Esophagus muscularis mucosa (tissue), 4 donors: ENCODE data around the gene WDHD1. TPM values are rescaled to one million over a fixed set of nuclear protein-coding genes. Genes with fewer than 3 reads are reported as not detected.
"Not testable (repeated sequence)": the region's sequence is repeated elsewhere in the genome, so short reads cannot be mapped to it uniquely, and the experiment has no call there.

Experiments
- DNase-seq: peaks from one replicate; pipeline ENCODE4 v3.0.0-alpha.2; 2017; ENCODE audit errors: extremely low spot score
- H3K27ac ChIP-seq, 4 donors: fragments of 200-600 bp; sonication (generic); replicated peaks in 1 of 4; 1 replicate in 3 of 4; 2 replicates in 1 of 4; pipeline ENCODE4 v1.5.1; 2016 to 2019; ENCODE audit warnings: mild to moderate bottlenecking in 1 of 4
- H3K27me3 ChIP-seq, 4 donors: fragments of 200-600 bp; sonication (generic); one replicate each; pipeline versions ENCODE4 v1.5.1 to v1.6.0; 2016 to 2019
- H3K36me3 ChIP-seq, 4 donors: fragments of 200-600 bp; sonication (generic); one replicate each; pipeline ENCODE4 v1.5.1; 2016 to 2019
- H3K4me1 ChIP-seq, 4 donors: fragments of 200-600 bp; sonication (generic); one replicate each; pipeline ENCODE4 v1.5.1; 2016 to 2019
- H3K4me3 ChIP-seq, 4 donors: fragments of 200-600 bp; sonication (generic); 1 replicate in 2 of 4; 2 replicates in 2 of 4; pipeline ENCODE4 v1.5.1; 2016 to 2019; ENCODE audit warnings: mild to moderate bottlenecking in 4 of 4, moderate library complexity in 1 of 4
- H3K9me3 ChIP-seq, 4 donors: fragments of 200-600 bp; sonication (generic); 1 replicate in 3 of 4; 2 replicates in 1 of 4; pipeline ENCODE4 v1.5.1; 2016 to 2019
- CTCF ChIP-seq, 3 experiments: fragments of 200-600 bp in 2 of 3; fragments of 450-650 bp in 1 of 3; sonication (generic) in 2 of 3; IDR thresholded peaks; one replicate each; pipeline ENCODE4 v1.5.1; 2017 to 2019; ENCODE audit warnings: antibody characterized with exemption in 3 of 3, mild to moderate bottlenecking in 2 of 3, moderate library complexity in 1 of 3
- EP300 ChIP-seq: sonication (generic); formaldehyde crosslinking; IDR thresholded peaks from one replicate; pipeline ENCODE4 v1.6.1; 2017; ENCODE audit warnings: antibody characterized with exemption
- POLR2A ChIP-seq: fragments of 450-650 bp; IDR thresholded peaks from one replicate; pipeline ENCODE4 v1.6.1; 2017; ENCODE audit warnings: antibody characterized with exemption, moderate library complexity, mild to moderate bottlenecking, low read depth
- POLR2AphosphoS5 ChIP-seq, 2 donors: sonication (generic); formaldehyde crosslinking; IDR thresholded peaks; one replicate each; pipeline ENCODE4 v1.6.1; 2017; ENCODE audit warnings: antibody characterized with exemption in 2 of 2
- WGBS: methylation state at CpG from one replicate; pipeline ENCODE4 v1.1.5; 2018; 5-methylcytosine and 5-hydroxymethylcytosine counted together
- intact Hi-C: fragments of 100-400 bp; cut with DNase I; formaldehyde crosslinking; loops from one replicate; pipeline ENCODE4 v1.15.1; 2023
- total RNA-seq, 4 donors: library from RNA; depleted of rRNA; stranded (reverse); fragments of >200 nt; gene quantifications; one replicate each; pipeline versions ENCODE4 v1.1.0 to v1.2.1, GENCODE V29; 2016

WDHD1 gene
- total RNA-seq, 4 donors from 2014 or later = 1.1 to 4.2 (median 1.4) TPM

GRCh38 chr14:54899573-54899972, 127.3 kb downstream of the WDHD1 start:
- no peaks in the 10 kb centered on the region for H3K9me3 ChIP-seq
- intact Hi-C loops = loop anchor here (10.0 kb wide), 1 partner anchor 95 kb away; no protein-coding TSS in a partner anchor

GRCh38 chr14:54897809-54898555, 128.9 kb downstream of the WDHD1 start:
- 93% methylated on average over 5 of the region's 5 CpGs for WGBS
- not testable (repeated sequence) for H3K27me3 ChIP-seq, H3K36me3 ChIP-seq, H3K9me3 ChIP-seq, H3K4me3 ChIP-seq, DNase-seq, H3K27ac ChIP-seq
- H3K4me1 ChIP-seq = peaks cover 0 to 19% (median 11%) of the 10 kb centered on the region in 4 donors
- intact Hi-C loops = loop anchor here (10.0 kb wide), 1 partner anchor 93 kb away; no protein-coding TSS in a partner anchor

More at GRCh38 chr14:54899573-54899972, 127.3 kb downstream of the WDHD1 start:
- Histone ChIP-seq H3K4me1 (peaks cover 0 to 23% (median 14%) of the 10 kb centered on the region in 4 donors), H3K36me3 (no peaks in the 10 kb centered on the region), H3K4me3 (no peak overlapping the region), H3K27me3 (no peaks in the 10 kb centered on the region), H3K27ac (no peak overlapping the region)
- TF ChIP-seq EP300 (no peak), CTCF (IDR thresholded peaks at IDR 0.05) (no peak), POLR2A (no peak), POLR2AphosphoS5 (IDR thresholded peaks at IDR 0.05) (no peak)
- WGBS = 96% methylated on average over 5 of the region's 5 CpGs
- no peak for DNase-seq

GRCh38 chr14:54895683-54896082, 131.2 kb downstream of the WDHD1 start:
- intact Hi-C loops = loop anchor here (10.0 kb wide), 1 partner anchor 91 kb away; no protein-coding TSS in a partner anchor
- Histone ChIP-seq H3K36me3 (no peaks in the 10 kb centered on the region), H3K4me1 (no peaks in the 10 kb centered on the region), H3K9me3 (no peaks in the 10 kb centered on the region), H3K4me3 (no peak overlapping the region), H3K27me3 (no peaks in the 10 kb centered on the region), H3K27ac (no peak overlapping the region)
- DNase-seq = no peak
- 70% methylated on average over 4 of the region's 4 CpGs for WGBS
- TF ChIP-seq EP300 = no peak
- no peak for TF ChIP-seq CTCF (IDR thresholded peaks at IDR 0.05)
- no peak for TF ChIP-seq POLR2AphosphoS5 (IDR thresholded peaks at IDR 0.05)
- TF ChIP-seq POLR2A = no peak

- TF ChIP-seq POLR2AphosphoS5 (IDR thresholded peaks at IDR 0.05) (no peak), EP300 (no peak), CTCF (IDR thresholded peaks at IDR 0.05) (no peak), POLR2A (no peak)
- intact Hi-C loops = loop anchor here (10.0 kb wide), 1 partner anchor 90 kb away; no protein-coding TSS in a partner anchor
- WGBS = 75% methylated on average over 3 of the region's 3 CpGs
- Histone ChIP-seq H3K9me3 (no peaks in the 10 kb centered on the region), H3K27me3 (no peaks in the 10 kb centered on the region), H3K27ac (no peak overlapping the region), H3K36me3 (no peaks in the 10 kb centered on the region), H3K4me1 (no peaks in the 10 kb centered on the region), H3K4me3 (no peak overlapping the region)
- no peak for DNase-seq
Measured at GRCh38 chr14:54894995-54895394, 131.9 kb downstream of the WDHD1 start.

GRCh38 chr14:54893151-54893760, 133.6 kb downstream of the WDHD1 start:
- TF ChIP-seq CTCF (IDR thresholded peaks at IDR 0.05) = peak; percentile 54 to 79 (median 67)
- TF ChIP-seq POLR2AphosphoS5 (IDR thresholded peaks at IDR 0.05) = no peak
- H3K9me3 ChIP-seq = no peaks in the 10 kb centered on the region
- no peak overlapping the region for H3K27ac ChIP-seq
- WGBS = 78% methylated on average over 3 of the region's 3 CpGs
- H3K4me3 ChIP-seq = no peak overlapping the region
- H3K4me1 ChIP-seq = no peaks in the 10 kb centered on the region
- no peaks in the 10 kb centered on the region for H3K27me3 ChIP-seq
- DNase-seq = no peak
- H3K36me3 ChIP-seq = no peaks in the 10 kb centered on the region
- intact Hi-C loops = loop anchor here (10.0 kb wide), 1 partner anchor 88 kb away; no protein-coding TSS in a partner anchor
